NT2/D1 (cell line): Measurements from ENCODE around the gene ABCB9.

ENCODE experiments used
- SUZ12 ChIP-seq: IDR thresholded peaks from 2 replicates; pipeline ENCODE4 v1.6.1; 2011; ENCODE audit not compliant: insufficient read length, insufficient read depth; ENCODE audit errors: extremely low read depth
- YY1 ChIP-seq: IDR thresholded peaks from 2 replicates; pipeline ENCODE4 v1.6.1; 2011; ENCODE audit not compliant: insufficient read length, insufficient read depth
- ZNF274 ChIP-seq: IDR thresholded peaks from 2 replicates; pipeline ENCODE4 v1.6.1; 2011; ENCODE audit warnings: mild to moderate bottlenecking, low read depth, low read length

DNA sequence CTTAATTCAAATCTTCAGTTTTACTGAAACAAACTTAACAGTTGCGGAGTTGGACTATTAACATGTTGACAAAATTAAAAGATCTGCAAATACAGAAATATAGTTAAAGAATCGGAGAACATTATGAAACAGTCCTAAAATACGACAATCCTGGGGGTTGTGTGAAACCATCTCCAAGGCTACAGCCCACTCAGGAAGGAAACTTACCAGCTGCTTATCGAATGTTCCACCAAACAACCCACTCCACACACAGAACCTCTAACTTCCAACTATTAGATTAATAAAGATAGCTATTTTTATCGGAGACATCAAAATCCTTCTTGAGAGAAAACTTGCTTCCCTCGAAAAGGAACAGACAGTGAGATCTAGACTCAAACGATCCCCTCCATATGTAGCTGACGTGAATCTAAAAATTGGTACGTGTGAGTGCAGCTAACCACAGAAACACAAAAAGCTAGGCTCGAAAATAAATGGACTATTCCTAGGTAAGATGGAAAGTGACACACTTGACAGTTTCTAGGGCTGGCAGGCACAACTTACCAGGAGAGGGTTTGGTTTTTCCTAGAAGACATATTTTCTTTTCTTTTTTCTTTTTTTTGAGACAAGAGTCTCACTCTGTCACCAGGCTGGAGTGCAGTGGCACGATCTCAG, 83.2 kb downstream of the ABCB9 start:
- TF ChIP-seq SUZ12: no peak
- TF ChIP-seq YY1: no peak
- no peak for TF ChIP-seq ZNF274
